ENCODE data around the gene UNC79. TPM values are rescaled to one million over a fixed set of nuclear protein-coding genes. Genes with fewer than 3 reads are reported as not detected.

UNC79 gene
- total RNA-seq, 1 donor from 2014 or later = 0.08 TPM

- TF ChIP-seq CTCF (IDR thresholded peaks at IDR 0.05) = no peak
- Mint-ChIP-seq H3K36me3 (ENCODE audit: unreplicated experiment) (no peaks in the 10 kb centered on the region), H3K4me1 (ENCODE audit: unreplicated experiment) (no peaks in the 10 kb centered on the region), H3K27me3 (ENCODE audit: unreplicated experiment) (no peaks in the 10 kb centered on the region), H3K9me3 (ENCODE audit: unreplicated experiment) (peaks cover 11% of the 10 kb centered on the region), H3K27ac (ENCODE audit: unreplicated experiment) (no peak overlapping the region), H3K4me3 (ENCODE audit: unreplicated experiment) (no peak overlapping the region)
- no peak for DNase-seq (ENCODE audit: extremely low spot score, unreplicated experiment)
These were observed 316.4 kb downstream of the UNC79 start for GRCh38 chr14:93747102-93747501.

GRCh38 chr14:93747560-93747959 is 316.8 kb downstream of the UNC79 start:
- Mint-ChIP-seq H3K4me1 (ENCODE audit: unreplicated experiment) (no peaks in the 10 kb centered on the region), H3K4me3 (ENCODE audit: unreplicated experiment) (no peak overlapping the region), H3K27ac (ENCODE audit: unreplicated experiment) (no peak overlapping the region), H3K9me3 (ENCODE audit: unreplicated experiment) (peaks cover 11% of the 10 kb centered on the region), H3K27me3 (ENCODE audit: unreplicated experiment) (no peaks in the 10 kb centered on the region), H3K36me3 (ENCODE audit: unreplicated experiment) (no peaks in the 10 kb centered on the region)
- no peak for DNase-seq (ENCODE audit: extremely low spot score, unreplicated experiment)
- no peak for TF ChIP-seq CTCF (IDR thresholded peaks at IDR 0.05)

GRCh38 chr14:93748208-93749075 is 317.7 kb downstream of the UNC79 start:
- H3K27ac Mint-ChIP-seq (ENCODE audit: unreplicated experiment) = no peak overlapping the region

GRCh38 chr14:93749076-93749420 is 318.3 kb downstream of the UNC79 start:
- peaks cover 14% of the 10 kb centered on the region for H3K9me3 Mint-ChIP-seq (ENCODE audit: unreplicated experiment)
- H3K27me3 Mint-ChIP-seq (ENCODE audit: unreplicated experiment) = no peaks in the 10 kb centered on the region
- H3K36me3 Mint-ChIP-seq (ENCODE audit: unreplicated experiment) = no peaks in the 10 kb centered on the region
- no peak for DNase-seq (ENCODE audit: extremely low spot score, unreplicated experiment)
- H3K27ac Mint-ChIP-seq (ENCODE audit: unreplicated experiment) = no peak overlapping the region
- TF ChIP-seq CTCF (IDR thresholded peaks at IDR 0.05) = no peak
- H3K4me3 Mint-ChIP-seq (ENCODE audit: unreplicated experiment) = no peak overlapping the region
- H3K4me1 Mint-ChIP-seq (ENCODE audit: unreplicated experiment) = no peaks in the 10 kb centered on the region

More at GRCh38 chr14:93748208-93749075, 317.7 kb downstream of the UNC79 start:
- DNase-seq (ENCODE audit: extremely low spot score, unreplicated experiment) = no peak
- Mint-ChIP-seq H3K9me3 (ENCODE audit: unreplicated experiment) (peaks cover 11% of the 10 kb centered on the region), H3K36me3 (ENCODE audit: unreplicated experiment) (no peaks in the 10 kb centered on the region), H3K27me3 (ENCODE audit: unreplicated experiment) (no peaks in the 10 kb centered on the region), H3K4me1 (ENCODE audit: unreplicated experiment) (no peaks in the 10 kb centered on the region), H3K4me3 (ENCODE audit: unreplicated experiment) (no peak overlapping the region)
- TF ChIP-seq CTCF (IDR thresholded peaks at IDR 0.05) = no peak

GRCh38 chr14:93751946-93752655 is 321.4 kb downstream of the UNC79 start:
- Mint-ChIP-seq H3K27ac (ENCODE audit: unreplicated experiment) (no peak overlapping the region), H3K9me3 (ENCODE audit: unreplicated experiment) (peaks cover 22% of the 10 kb centered on the region), H3K27me3 (ENCODE audit: unreplicated experiment) (no peaks in the 10 kb centered on the region), H3K4me1 (ENCODE audit: unreplicated experiment) (no peaks in the 10 kb centered on the region), H3K36me3 (ENCODE audit: unreplicated experiment) (no peaks in the 10 kb centered on the region), H3K4me3 (ENCODE audit: unreplicated experiment) (no peak overlapping the region)
- TF ChIP-seq CTCF (IDR thresholded peaks at IDR 0.05) = no peak
- DNase-seq (ENCODE audit: extremely low spot score, unreplicated experiment) = no peak

Measured in osteocyte (in vitro differentiated cells).